AG04449 (cell line): Measurements from ENCODE around the gene HHATL.

ENCODE experiments used
- CTCF ChIA-PET: fragments of 350-600 bp; formaldehyde crosslinking; extraction: SDS; loops from one replicate; lab custom pipeline; 2021; ENCODE audit warnings: antibody characterized with exemption; lab: Yijun Ruan, JAX
- POLR2A ChIA-PET: fragments of 400-600, 350-600 bp; formaldehyde crosslinking; extraction: SDS; loops from one replicate; lab custom pipeline; 2020; ENCODE audit warnings: antibody characterized with exemption, inconsistent platforms; lab: Yijun Ruan, JAX
- DNase-seq: peaks from one replicate; pipeline ENCODE4 v3.0.0-alpha.2; 2010; ENCODE audit warnings: low read depth, low spot score
- H3K4me3 ChIP-seq: 2 replicates; pipeline ENCODE4 v1.5.1; 2011; ENCODE audit warnings: low read depth, mild to moderate bottlenecking, control low read depth, low read length
- TF ChIP-seq, protein P1 (sequence below): IDR thresholded peaks from one replicate; pipeline ENCODE4 v1.5.1; 2011; ENCODE audit warnings: mild to moderate bottlenecking, moderate library complexity, low read length, control low read depth, inconsistent platforms; ENCODE audit not compliant: insufficient read depth; ENCODE audit errors: missing control alignments

Gene HHATL

DNA sequence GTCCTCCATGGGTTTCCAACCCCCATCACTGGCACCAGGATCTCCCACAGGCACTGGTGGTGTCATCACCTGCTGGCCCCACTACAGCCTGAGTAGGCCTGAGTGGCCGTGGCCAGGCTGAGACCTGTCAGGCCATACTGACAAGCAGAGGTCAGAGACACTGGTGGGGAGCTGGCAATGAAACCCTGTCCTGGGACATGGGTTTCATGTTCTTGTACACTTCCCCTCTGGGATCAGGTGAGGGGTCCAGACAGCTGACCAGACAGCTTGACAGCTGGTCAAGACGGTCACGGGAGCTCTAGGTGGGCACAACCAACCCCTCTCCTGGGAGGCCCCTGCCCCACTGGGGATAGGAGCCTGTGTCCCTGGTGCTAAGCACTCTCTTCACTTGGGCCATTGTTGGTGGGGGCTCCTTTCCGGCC lies 36.0 kb downstream of the HHATL start:
- H3K4me3 ChIP-seq = no peak overlapping the region
- DNase-seq = no peak
- TF ChIP-seq, protein P1, sequence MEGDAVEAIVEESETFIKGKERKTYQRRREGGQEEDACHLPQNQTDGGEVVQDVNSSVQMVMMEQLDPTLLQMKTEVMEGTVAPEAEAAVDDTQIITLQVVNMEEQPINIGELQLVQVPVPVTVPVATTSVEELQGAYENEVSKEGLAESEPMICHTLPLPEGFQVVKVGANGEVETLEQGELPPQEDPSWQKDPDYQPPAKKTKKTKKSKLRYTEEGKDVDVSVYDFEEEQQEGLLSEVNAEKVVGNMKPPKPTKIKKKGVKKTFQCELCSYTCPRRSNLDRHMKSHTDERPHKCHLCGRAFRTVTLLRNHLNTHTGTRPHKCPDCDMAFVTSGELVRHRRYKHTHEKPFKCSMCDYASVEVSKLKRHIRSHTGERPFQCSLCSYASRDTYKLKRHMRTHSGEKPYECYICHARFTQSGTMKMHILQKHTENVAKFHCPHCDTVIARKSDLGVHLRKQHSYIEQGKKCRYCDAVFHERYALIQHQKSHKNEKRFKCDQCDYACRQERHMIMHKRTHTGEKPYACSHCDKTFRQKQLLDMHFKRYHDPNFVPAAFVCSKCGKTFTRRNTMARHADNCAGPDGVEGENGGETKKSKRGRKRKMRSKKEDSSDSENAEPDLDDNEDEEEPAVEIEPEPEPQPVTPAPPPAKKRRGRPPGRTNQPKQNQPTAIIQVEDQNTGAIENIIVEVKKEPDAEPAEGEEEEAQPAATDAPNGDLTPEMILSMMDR = no peak
- POLR2A ChIA-PET = no interaction called here
- CTCF ChIA-PET = interaction anchor here (2.1 kb wide), 1 partner anchor 12 kb away, joined by 9 read pairs; the partner anchor contains the start of gene ZBTB47

DNA sequence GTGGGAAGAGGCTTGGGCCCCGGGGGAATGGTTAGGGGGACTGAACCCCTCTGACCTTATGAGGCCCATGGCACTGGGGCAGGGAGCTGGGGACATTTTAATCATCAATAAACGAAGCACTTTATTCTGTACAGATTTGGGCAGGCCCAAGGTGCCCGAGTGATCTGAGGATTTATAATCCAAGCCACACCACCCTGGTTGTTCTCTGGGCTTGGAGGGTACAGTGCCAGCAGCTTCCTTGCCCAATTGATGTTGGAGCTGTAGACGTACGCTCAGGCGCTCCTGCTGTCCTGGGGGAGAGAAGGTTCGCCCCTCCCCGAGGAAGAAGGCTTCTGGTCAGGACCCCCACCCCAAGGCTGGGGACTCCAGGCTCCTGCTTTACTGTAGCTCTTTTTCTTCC lies 36.6 kb downstream of the HHATL start:
- ChIA-PET POLR2A (interaction anchor here (1.5 kb wide), 1 partner anchor 14 kb away, joined by 4 read pairs; no protein-coding TSS in a partner anchor), CTCF (interaction anchor here (2.1 kb wide), 1 partner anchor 11 kb away, joined by 9 read pairs; the partner anchor contains the start of gene ZBTB47)
- TF ChIP-seq, protein P1 = no peak
- no peak overlapping the region for H3K4me3 ChIP-seq
- no peak for DNase-seq

DNA sequence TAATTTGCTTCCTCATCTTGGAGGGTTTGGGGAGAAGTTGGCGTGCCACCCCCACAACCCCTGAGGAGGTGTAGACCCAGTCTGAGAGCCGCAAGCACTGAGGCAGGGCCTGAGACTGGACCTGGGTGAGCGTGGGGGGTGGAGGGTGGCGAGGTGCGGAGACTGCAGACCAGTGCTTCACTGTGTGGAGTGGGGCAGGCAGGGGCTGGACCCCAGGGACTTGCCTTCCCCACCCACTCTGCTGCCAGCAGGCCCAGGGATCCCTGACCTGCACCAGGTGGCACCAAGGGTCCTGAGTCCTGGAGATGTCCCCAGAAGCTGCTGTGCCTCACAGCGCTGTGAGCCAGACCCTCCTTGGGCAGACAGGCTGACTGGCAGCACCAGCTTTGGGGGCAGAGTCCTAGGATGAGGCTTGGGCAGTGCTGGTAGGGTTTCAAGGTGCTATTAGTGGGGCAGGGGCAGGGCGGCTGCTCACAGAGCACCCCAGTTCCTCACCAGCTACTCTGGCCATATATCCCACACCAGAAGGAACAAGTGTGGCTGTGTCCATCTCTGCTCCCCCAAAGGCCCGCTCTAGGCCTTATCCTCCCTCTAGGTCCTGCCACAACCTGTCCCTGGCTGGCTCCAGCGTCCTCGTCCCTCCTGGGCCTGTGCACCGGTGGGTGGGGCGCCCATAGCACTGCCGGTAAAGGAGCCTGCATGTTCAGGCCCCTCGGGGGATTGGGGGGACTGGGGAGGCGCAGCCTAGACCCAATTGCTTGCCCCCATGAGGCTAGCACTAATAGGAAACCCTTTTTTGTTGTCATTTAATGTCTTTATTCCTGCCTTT lies 37.3 kb downstream of the HHATL start:
- no peak for DNase-seq
- no peak overlapping the region for H3K4me3 ChIP-seq
- ChIA-PET CTCF (interaction anchor here (2.1 kb wide), 1 partner anchor 11 kb away, joined by 9 read pairs; the partner anchor contains the start of gene ZBTB47), POLR2A (interaction anchor here (1.5 kb wide), 1 partner anchor 13 kb away, joined by 4 read pairs; no protein-coding TSS in a partner anchor)
- TF ChIP-seq, protein P1 = no peak

DNA sequence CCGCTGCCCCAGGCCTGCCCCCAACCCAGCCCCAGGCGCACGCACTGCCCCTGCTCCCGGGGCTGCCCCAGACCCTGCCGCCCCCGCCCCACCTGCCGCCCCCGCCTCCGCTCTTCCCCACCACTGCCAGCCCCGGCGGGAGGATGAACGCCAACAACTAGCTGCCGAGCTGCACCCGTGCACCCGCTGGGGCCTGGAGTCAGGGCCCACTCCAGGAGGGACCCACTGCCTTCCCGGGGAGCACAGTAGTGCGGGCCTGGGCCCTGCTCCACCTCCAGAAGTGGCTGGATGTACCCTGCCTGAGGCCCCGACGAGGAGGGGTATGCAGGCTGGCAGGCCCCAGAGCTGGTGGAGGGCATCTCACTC lies 38.2 kb downstream of the HHATL start:
- H3K4me3 ChIP-seq = no peak overlapping the region
- POLR2A ChIA-PET = interaction anchor here (0.7 to 1.5 kb wide), 3 partner anchors 10 to 37 kb away, joined by 3 to 4 read pairs (median 4); no protein-coding TSS in a partner anchor
- CTCF ChIA-PET = no interaction called here
- TF ChIP-seq, protein P1 = no peak
- no peak for DNase-seq

DNA sequence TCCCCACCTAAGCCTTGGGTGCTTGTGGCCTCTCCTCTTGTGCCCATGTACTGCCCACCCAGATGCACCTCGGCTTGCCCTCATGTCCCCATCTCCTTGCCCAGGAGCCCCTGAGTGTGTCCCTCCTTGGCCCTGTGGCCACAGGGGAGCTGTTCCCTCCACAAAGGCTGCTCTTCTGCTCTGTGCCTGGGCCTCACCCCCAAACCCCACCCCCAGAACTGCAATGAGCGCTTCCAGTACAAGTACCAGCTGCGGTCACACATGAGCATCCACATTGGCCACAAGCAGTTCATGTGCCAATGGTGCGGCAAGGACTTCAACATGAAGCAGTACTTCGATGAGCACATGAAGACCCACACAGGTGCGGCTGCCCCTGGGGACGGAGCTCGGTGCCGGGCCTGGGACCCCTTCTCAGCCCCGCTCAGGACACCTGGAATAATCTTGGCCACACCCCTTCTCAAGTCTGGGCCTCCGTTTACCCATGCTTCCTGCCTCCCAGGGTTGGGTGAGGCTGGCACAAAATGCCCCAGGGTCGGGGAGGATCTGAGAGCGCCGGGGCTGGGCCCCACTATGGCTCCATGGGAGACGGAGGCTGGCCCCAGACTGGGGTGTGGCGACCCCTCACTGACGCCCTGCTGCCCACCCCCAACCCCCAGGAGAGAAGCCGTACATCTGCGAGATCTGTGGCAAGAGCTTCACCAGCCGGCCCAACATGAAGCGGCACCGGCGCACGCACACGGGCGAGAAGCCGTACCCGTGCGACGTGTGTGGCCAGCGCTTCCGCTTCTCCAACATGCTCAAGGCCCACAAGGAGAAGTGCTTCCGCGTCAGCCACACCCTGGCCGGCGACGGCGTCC lies 38.8 kb downstream of the HHATL start:
- CTCF ChIA-PET = interaction anchor here (1.0 kb wide), 1 partner anchor 82 kb away, joined by 4 read pairs; no protein-coding TSS in a partner anchor
- no peak overlapping the region for H3K4me3 ChIP-seq
- POLR2A ChIA-PET = interaction anchor here (0.7 kb wide), 2 partner anchors 11 to 37 kb away, joined by 3 to 4 read pairs; no protein-coding TSS in a partner anchor
- TF ChIP-seq, protein P1 = no peak
- no peak for DNase-seq
